M059J (cell line): Measurements from ENCODE around the gene LYPD6B. TPM values are rescaled to one million over a fixed set of nuclear protein-coding genes. Genes with fewer than 3 reads are reported as not detected.

Experiments
- total RNA-seq: library from RNA; depleted of rRNA; stranded (reverse); fragments of >200 nt; shearing (Covaris generic); gene quantifications from 2 replicates; pipeline ENCODE4 v1.2.3, GENCODE V29; 2014; rRNA removed

Gene LYPD6B
- total RNA-seq, 1 experiment from 2014 or later, result 28.8 TPM

Other genes starting within 250 kb of the LYPD6B start
- 0.54 and 1.3 TPM in 2 replicates for gene KIF5C, start 163.5 kb upstream of the LYPD6B start, total RNA-seq